GM12873 (cell line): Measurements from ENCODE around the gene CLCN5.

Experiments
- TF ChIP-seq, protein P1 (sequence below): IDR thresholded peaks from 2 replicates; pipeline ENCODE4 v1.5.1; 2012; ENCODE audit warnings: low read depth, mild to moderate bottlenecking, moderate library complexity, low read length, control low read depth; ENCODE audit not compliant: insufficient read depth; ENCODE audit errors: missing control alignments

The CLCN5 gene

GRCh38 chrX:49986058-49986457 is 63.7 kb downstream of the CLCN5 start:
- TF ChIP-seq, protein P1, sequence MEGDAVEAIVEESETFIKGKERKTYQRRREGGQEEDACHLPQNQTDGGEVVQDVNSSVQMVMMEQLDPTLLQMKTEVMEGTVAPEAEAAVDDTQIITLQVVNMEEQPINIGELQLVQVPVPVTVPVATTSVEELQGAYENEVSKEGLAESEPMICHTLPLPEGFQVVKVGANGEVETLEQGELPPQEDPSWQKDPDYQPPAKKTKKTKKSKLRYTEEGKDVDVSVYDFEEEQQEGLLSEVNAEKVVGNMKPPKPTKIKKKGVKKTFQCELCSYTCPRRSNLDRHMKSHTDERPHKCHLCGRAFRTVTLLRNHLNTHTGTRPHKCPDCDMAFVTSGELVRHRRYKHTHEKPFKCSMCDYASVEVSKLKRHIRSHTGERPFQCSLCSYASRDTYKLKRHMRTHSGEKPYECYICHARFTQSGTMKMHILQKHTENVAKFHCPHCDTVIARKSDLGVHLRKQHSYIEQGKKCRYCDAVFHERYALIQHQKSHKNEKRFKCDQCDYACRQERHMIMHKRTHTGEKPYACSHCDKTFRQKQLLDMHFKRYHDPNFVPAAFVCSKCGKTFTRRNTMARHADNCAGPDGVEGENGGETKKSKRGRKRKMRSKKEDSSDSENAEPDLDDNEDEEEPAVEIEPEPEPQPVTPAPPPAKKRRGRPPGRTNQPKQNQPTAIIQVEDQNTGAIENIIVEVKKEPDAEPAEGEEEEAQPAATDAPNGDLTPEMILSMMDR = no peak

DNA sequence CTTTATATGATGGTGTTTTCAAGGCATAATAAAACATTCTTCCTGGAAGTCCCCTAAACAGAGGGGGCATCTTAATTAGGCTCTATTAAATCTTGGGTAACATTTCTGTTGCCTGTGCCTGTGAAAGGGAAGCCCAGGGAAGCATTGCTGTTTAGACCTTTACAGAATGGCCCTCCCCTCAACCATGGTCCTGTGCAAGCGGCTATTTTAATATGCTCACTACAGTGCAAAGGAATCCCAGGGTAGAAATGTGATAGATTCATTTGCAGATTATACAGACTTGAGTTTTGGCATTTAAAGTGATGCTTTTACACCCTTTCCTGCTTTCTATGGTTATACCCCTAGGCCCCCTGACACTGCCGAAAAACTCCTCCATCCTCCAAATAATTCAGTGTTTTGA is 65.3 kb downstream of the CLCN5 start:
- TF ChIP-seq, protein P1 = no peak

DNA sequence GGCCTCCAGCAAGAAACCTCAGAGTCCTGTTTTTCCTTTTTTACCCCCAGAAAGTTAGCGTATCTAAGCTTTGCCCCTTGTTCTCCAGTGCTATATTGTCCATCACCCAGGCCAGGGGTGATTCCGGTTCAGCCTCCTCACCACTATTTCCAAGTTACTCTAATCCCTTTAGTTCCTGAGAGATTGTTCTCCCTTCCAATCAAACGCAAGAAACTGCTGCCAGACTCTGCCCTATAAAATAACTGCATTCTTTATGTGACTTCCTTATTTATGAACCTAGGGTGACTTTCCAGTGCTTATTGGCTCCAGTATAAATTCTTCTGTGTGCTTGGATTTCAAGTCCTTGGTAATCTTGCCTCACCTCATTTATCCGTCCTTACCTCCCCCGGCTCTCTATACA is 65.7 kb downstream of the CLCN5 start:
- TF ChIP-seq, protein P1 = no peak

GRCh38 chrX:49991758-49992157 is 69.4 kb downstream of the CLCN5 start:
- TF ChIP-seq, protein P1 = no peak

- TF ChIP-seq, protein P1 = no peak
Measured at GRCh38 chrX:49992853-49993252, 70.5 kb downstream of the CLCN5 start.

DNA sequence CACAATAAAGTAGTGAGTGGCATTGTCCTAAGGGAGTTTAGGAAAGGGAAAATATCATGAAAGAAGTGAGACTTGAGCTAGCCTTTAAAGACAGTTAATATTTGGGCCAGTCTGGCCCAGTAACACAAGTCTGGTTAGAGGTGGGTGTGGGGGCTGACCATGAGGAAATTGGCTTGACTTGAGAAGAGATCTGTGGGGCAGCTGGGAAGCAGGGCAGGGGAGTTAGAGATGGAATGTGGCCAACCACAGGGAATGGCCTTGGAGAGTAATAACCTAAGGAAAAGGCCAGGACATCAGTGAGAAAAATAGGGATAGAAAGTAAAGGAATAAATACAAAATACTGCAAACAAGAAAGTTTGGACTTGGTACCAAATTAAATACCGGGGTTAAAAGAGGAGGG is 71.3 kb downstream of the CLCN5 start:
- TF ChIP-seq, protein P1 = no peak

DNA sequence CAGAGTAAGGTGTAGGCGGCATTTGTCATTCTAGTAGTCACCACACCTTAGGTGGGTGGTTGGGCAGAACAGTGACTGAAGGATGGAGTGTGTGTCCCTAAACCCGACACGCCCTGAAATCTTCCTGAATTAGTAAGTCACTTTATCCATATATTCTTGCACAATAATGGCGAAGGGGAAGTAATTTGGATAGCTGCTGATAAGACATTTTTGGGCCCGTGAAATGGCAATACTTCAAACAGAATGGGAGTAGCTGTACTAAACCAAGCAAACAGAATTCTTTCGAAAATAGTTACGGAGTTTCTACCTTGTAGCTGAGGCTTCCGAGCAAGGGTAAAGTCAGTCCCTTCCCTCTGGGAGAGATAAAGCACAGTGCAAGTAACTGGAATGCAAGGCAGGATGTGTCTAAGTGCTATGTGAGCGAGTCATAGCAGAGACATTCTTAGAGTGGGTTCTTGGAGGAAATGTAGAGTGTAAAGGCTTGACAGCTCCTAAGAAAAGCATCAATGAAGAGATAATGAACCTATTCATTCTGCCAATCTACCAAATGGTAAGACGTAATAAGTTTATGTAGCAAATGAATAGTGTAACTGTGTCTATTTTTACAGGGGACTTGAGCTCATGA is 72.8 kb downstream of the CLCN5 start:
- TF ChIP-seq, protein P1 = no peak
